Ishikawa (cell line): Measurements from ENCODE around the gene PCBD2.

Source experiments
- CEBPB ChIP-seq: IDR thresholded peaks from 2 replicates; pipeline ENCODE4 v1.6.1; 2012
- CREB1 ChIP-seq: IDR thresholded peaks from 2 replicates; pipeline ENCODE4 v1.6.1; 2012; ENCODE audit warnings: low read depth
- EGR1 ChIP-seq: IDR thresholded peaks from 2 replicates; pipeline ENCODE4 v1.6.1; 2012
- EP300 ChIP-seq: IDR thresholded peaks from 2 replicates; pipeline ENCODE4 v1.6.1; 2012; ENCODE audit warnings: borderline replicate concordance
- FOXM1 ChIP-seq: IDR thresholded peaks from 2 replicates; pipeline ENCODE4 v1.6.1; 2012; ENCODE audit warnings: low read depth, borderline replicate concordance
- MAX ChIP-seq: IDR thresholded peaks from 2 replicates; pipeline ENCODE4 v1.6.1; 2012
- NFIC ChIP-seq: IDR thresholded peaks from 2 replicates; pipeline ENCODE4 v1.6.1; 2012
- RAD21 ChIP-seq: IDR thresholded peaks from 2 replicates; pipeline ENCODE4 v1.6.1; 2012; ENCODE audit warnings: low read depth
- REST ChIP-seq: IDR thresholded peaks from 2 replicates; pipeline ENCODE4 v1.6.1; 2012; ENCODE audit warnings: low read depth, mild to moderate bottlenecking
- TAF1 ChIP-seq: IDR thresholded peaks from 2 replicates; pipeline ENCODE4 v1.6.1; 2012; ENCODE audit warnings: low read depth, mild to moderate bottlenecking
- TCF12 ChIP-seq: IDR thresholded peaks from 2 replicates; pipeline ENCODE4 v1.6.1; 2012; ENCODE audit warnings: low read depth
- TEAD4 ChIP-seq: IDR thresholded peaks from 2 replicates; pipeline ENCODE4 v1.6.1; 2012
- USF1 ChIP-seq: IDR thresholded peaks from 2 replicates; pipeline ENCODE4 v1.6.1; 2012
- YY1 ChIP-seq: IDR thresholded peaks from 2 replicates; pipeline ENCODE4 v1.6.1; 2012; ENCODE audit warnings: low read depth
- ZBTB7A ChIP-seq: IDR thresholded peaks from 2 replicates; pipeline ENCODE4 v1.6.1; 2012; ENCODE audit warnings: low read depth

Gene PCBD2

GRCh38 chr5:134879456-134879855, 25.5 kb upstream of the PCBD2 start:
- TF ChIP-seq EGR1: no peak
- no peak for TF ChIP-seq CREB1
- no peak for TF ChIP-seq CEBPB
- no peak for TF ChIP-seq YY1
- no peak for TF ChIP-seq RAD21
- TF ChIP-seq MAX: no peak
- TF ChIP-seq REST: no peak
- no peak for TF ChIP-seq ZBTB7A
- TF ChIP-seq USF1: no peak
- TF ChIP-seq NFIC: no peak

- TF ChIP-seq NFIC (no peak), FOXM1 (no peak), EGR1 (no peak)
These were observed 17.3 kb upstream of the PCBD2 start for GRCh38 chr5:134887593-134888159.

GRCh38 chr5:134889335-134889734, 15.6 kb upstream of the PCBD2 start:
- TF ChIP-seq MAX (no peak), YY1 (no peak), EGR1 (no peak), EP300 (no peak), RAD21 (no peak), TAF1 (no peak), REST (no peak), CEBPB (no peak), TEAD4 (no peak), ZBTB7A (no peak), FOXM1 (no peak), USF1 (no peak), CREB1 (no peak), NFIC (no peak), TCF12 (no peak)

- TF ChIP-seq USF1: no peak
- TF ChIP-seq EGR1: no peak
- no peak for TF ChIP-seq FOXM1
- TF ChIP-seq TAF1: no peak
- TF ChIP-seq REST: no peak
- no peak for TF ChIP-seq CEBPB
- no peak for TF ChIP-seq CREB1
- no peak for TF ChIP-seq ZBTB7A
- no peak for TF ChIP-seq MAX
- no peak for TF ChIP-seq TCF12
- TF ChIP-seq EP300: no peak
- no peak for TF ChIP-seq YY1
- TF ChIP-seq RAD21: no peak
- no peak for TF ChIP-seq NFIC
- no peak for TF ChIP-seq TEAD4
These were observed 13.5 kb upstream of the PCBD2 start for GRCh38 chr5:134891473-134891872.
